ENCODE results near the gene REN.
A peak's percentile ranks its signal among the peaks of the same experiment; 100 is the strongest.

REN gene

DNA sequence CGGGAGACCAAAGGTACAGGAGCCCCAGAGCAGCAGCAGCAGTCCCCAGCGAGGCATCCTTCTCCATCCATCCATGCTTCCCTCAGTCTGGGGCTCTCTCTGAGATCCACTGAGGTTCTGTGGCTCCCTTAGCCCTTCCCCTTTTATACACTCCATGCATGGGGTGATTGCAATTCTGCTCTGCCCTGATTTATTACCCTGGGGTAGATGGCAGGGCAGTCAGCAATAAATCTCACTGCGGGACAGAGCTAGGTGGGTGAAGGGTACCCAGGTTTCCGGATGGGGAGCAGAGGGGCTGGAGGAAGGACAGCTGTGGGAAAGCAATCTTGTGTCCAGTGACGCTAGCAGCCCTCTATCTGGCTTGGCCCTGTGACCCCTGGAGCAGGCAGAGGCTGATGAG, at the start of gene REN:
TSS of gene REN (minus strand) at position 119 of the 400 bp plus-strand sequence. CDS start at position 75, 44 bp downstream.
- DNase-seq = no peak

- peak in 1 of 4 experiments; percentile 5 for DNase-seq
These were observed 47.8 kb upstream of the REN start, which contains the start of gene GOLT1A for GRCh38 chr1:204213668-204214662. GOLT1A (minus strand) TSS chr1:204213988; CDS start chr1:204213906, 82 bp downstream.

GRCh38 chr1:204212715-204213114, 46.6 kb upstream of the REN start:
- DNase-seq = no peak

GRCh38 chr1:204211046-204211445, 44.9 kb upstream of the REN start:
- no peak for DNase-seq

GRCh38 chr1:204207136-204207616, 41.0 kb upstream of the REN start:
- peak; percentile 35 to 67 (median 52) for DNase-seq

DNA sequence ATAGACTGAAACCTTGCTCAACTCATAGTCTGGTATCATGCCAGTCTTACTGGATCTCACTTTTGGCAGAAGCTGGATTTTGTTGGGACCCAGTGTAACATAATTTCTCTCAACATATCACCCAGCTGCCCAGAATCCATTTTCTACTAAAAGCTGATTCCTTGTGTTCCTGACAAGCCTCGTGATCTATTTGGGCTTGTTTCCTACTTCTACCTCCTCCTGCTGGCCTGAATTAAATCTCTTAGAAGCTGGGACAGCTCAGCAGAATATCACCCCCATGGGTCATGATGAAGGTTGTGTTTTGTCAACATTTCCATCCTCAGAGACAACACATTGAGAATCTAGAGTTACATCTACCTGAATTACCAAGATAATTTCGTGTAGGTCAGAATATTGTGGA, 40.0 kb upstream of the REN start:
- DNase-seq = no peak

DNA sequence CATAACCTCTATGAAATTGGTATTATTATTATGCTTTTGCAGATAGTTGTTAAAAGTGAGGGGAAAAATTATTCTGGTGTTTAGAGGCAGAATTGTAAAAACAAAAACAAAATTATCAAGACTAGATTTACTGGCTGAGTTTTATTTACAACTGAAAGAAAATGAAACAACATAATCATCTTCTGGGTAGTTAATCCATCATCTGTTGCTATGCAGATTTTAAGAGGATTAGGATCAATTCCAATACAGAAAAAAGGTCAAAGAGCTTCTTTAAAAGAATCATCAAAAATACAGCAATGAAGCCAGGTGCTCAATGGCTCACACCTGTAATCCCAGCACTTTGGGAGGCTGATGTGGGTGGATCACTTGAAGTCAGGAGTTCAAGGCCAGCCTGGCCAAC, 39.3 kb upstream of the REN start:
- DNase-seq = no peak

- no peak for DNase-seq
These were observed 38.8 kb upstream of the REN start for GRCh38 chr1:204204944-204205343.

DNA sequence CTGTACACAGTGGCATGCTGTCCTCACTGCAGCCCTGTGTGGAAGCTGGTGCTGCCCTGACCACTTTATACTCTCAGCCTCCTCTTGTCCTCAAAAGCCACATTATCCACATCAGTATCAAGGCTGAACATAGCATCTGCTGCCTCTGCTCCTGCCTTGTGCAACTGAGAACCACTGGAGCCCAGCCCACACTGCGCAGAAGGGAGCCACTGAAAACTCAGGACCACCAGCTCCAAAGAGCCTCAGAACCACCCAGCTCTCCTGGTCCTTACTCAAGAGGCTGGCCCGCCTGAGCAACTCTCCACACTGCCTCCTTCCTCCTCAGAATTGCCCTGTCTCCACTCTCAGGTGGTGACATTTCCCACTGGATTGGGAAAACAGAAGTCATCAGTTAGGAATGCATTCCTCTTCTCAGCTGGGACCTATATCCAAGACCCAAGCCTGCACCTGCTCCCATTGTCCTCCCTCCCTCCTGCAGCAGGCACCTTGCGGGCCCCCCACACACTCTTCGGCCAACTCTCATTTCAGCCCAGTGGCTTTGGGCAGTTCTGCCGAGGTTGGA, 37.1 kb upstream of the REN start:
- DNase-seq = no peak

GRCh38 chr1:204202481-204202880, 36.3 kb upstream of the REN start:
- no peak for DNase-seq

DNA sequence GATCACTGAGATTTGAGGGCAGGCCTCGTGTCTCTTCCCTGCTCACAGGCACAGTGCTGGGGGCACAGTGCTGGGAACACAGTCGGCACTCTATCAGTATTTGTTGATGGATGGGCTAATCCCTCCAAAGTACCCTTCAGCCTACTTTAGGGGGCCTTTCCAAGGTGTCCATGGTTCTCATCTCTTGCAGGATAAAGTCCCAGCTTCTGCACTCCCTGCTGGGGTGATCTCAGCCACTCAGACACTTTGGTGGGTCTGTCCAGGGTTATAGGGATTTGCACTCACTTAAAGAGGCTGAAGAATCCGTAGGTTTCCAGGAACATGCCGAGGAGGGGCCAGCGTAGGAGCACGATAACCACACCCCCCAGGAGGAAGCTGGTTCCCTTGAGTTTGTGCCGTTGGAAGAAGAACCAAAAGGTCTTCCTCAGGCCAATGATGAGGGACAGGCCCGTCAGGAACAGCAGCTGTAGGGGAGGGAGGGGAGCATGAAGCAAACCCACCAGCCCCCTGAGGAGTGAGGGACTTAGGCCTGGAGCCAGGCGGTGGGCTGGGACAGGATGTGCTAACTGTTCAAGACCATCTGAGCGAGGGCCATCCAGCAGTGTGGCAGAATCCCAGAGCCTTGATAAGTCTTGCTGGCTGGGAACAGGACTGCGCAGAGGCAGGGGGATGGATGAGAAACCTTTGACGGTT, 35.4 kb upstream of the REN start:
- no peak for DNase-seq

GRCh38 chr1:204199579-204199978, 33.4 kb upstream of the REN start:
- DNase-seq = no peak

- DNase-seq = no peak
These were observed 32.5 kb upstream of the REN start for GRCh38 chr1:204198348-204199340.

DNA sequence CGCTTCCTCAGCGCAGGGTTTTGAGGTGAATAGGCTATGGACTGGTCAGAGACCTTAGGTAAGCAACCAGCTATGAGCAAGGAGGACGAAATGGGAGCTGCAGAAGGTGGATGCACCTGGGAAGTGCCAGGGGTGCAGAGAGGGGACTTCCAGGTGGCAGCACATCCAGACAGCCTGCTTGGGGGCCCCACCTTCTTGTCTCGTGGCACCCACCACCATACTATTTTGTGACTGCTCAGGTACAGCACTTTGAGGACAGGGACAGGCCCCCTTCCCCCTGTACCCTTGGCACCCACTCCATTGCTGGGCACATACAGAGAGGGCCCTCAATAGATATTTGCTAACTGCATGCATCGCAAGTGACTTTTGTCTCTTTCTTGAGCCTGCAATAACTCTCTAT, 30.9 kb upstream of the REN start:
- DNase-seq = no peak

- no peak for DNase-seq
These were observed 30.1 kb upstream of the REN start, which contains the start of gene KISS1 for GRCh38 chr1:204196068-204196795. KISS1 (minus strand) TSS chr1:204196491; CDS start chr1:204192876, 3,615 bp downstream.

GRCh38 chr1:204194771-204195170, 28.6 kb upstream of the REN start:
- DNase-seq = no peak

GRCh38 chr1:204194080-204194479, 27.9 kb upstream of the REN start:
- no peak for DNase-seq

- no peak for DNase-seq
These were observed 26.6 kb upstream of the REN start for GRCh38 chr1:204192589-204193352.

- no peak for DNase-seq
These were observed 25.9 kb upstream of the REN start for GRCh38 chr1:204192046-204192445.

DNA sequence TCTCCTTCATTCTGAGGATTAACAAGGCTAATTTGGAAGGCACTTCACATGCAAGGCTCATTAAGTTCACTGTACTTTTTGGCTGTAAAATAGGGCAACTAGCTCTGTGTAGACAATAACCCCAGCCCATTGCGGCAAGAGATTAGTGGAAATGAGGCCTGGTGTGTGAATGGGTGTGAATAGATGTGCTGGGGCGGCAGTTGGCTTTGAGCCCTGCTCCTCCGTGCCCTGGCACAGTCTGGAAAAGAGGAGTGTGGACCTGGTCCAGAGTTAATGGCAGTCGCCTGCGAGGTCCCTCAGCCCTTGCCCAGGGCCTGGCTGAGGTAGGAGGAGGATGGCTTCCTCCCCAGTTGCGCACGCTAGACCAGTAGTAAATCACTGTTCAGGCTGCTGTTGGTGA, 25.3 kb upstream of the REN start:
- no peak for DNase-seq

Measured in activated CD4-positive, CD25-positive, alpha-beta regulatory T cell (primary cell).